ENCODE results near the gene FOXP2.
"Not testable (repeated sequence)": the region's sequence is repeated elsewhere in the genome, so short reads cannot be mapped to it uniquely, and the experiment has no call there.

FOXP2 gene

GRCh38 chr7:114422507-114423501 lies 8.2 kb downstream of the FOXP2 start:
- no peak for DNase-seq (ENCODE audit: low spot score)

- no peak for DNase-seq (ENCODE audit: low spot score)
Measured at GRCh38 chr7:114426382-114426781, 11.8 kb downstream of the FOXP2 start.

- DNase-seq (ENCODE audit: low spot score) = no peak
Measured at GRCh38 chr7:114426824-114427223, 12.2 kb downstream of the FOXP2 start.

GRCh38 chr7:114428211-114428610 lies 13.6 kb downstream of the FOXP2 start:
- DNase-seq (ENCODE audit: low spot score) = no peak

- DNase-seq (ENCODE audit: low spot score) = no peak
Measured at GRCh38 chr7:114431189-114431588, 16.6 kb downstream of the FOXP2 start.

GRCh38 chr7:114432061-114432460 lies 17.4 kb downstream of the FOXP2 start:
- DNase-seq (ENCODE audit: low spot score) = no peak

GRCh38 chr7:114432703-114433102 lies 18.1 kb downstream of the FOXP2 start:
- DNase-seq (ENCODE audit: low spot score) = no peak

- DNase-seq (ENCODE audit: low spot score) = no peak
Measured at GRCh38 chr7:114439581-114439980, 25.0 kb downstream of the FOXP2 start.

GRCh38 chr7:114440927-114441326 lies 26.3 kb downstream of the FOXP2 start:
- DNase-seq (ENCODE audit: low spot score) = not testable (repeated sequence)

GRCh38 chr7:114444196-114444595 lies 29.6 kb downstream of the FOXP2 start:
- no peak for DNase-seq (ENCODE audit: low spot score)

- DNase-seq (ENCODE audit: low spot score) = no peak
Measured at GRCh38 chr7:114450431-114450830, 35.8 kb downstream of the FOXP2 start.

- no peak for DNase-seq (ENCODE audit: low spot score)
Measured at GRCh38 chr7:114459574-114459973, 45.0 kb downstream of the FOXP2 start.

GRCh38 chr7:114460021-114460420 lies 45.4 kb downstream of the FOXP2 start:
- no peak for DNase-seq (ENCODE audit: low spot score)

- no peak for DNase-seq (ENCODE audit: low spot score)
Measured at GRCh38 chr7:114466917-114467316, 52.3 kb downstream of the FOXP2 start.

- DNase-seq (ENCODE audit: low spot score) = no peak
Measured at GRCh38 chr7:114468844-114469243, 54.2 kb downstream of the FOXP2 start.

GRCh38 chr7:114472896-114473512 lies 58.4 kb downstream of the FOXP2 start:
- DNase-seq (ENCODE audit: low spot score) = no peak

GRCh38 chr7:114478384-114478783 lies 63.8 kb downstream of the FOXP2 start:
- no peak for DNase-seq (ENCODE audit: low spot score)

- DNase-seq (ENCODE audit: low spot score) = no peak
Measured at GRCh38 chr7:114481999-114482398, 67.4 kb downstream of the FOXP2 start.

GRCh38 chr7:114484226-114484625 lies 69.6 kb downstream of the FOXP2 start:
- DNase-seq (ENCODE audit: low spot score) = no peak

- DNase-seq (ENCODE audit: low spot score) = no peak
Measured at GRCh38 chr7:114487174-114487573, 72.6 kb downstream of the FOXP2 start.

GRCh38 chr7:114488696-114489095 lies 74.1 kb downstream of the FOXP2 start:
- DNase-seq (ENCODE audit: low spot score) = no peak

GRCh38 chr7:114497491-114497890 lies 82.9 kb downstream of the FOXP2 start:
- DNase-seq (ENCODE audit: low spot score) = not testable (repeated sequence)
